H1 (cell line): ENCODE results near the gene CACNA1C. TPM values are rescaled to one million over a fixed set of nuclear protein-coding genes. Genes with fewer than 3 reads are reported as not detected.

Source experiments
- CTCF ChIA-PET: fragments of 300-600 bp; sonication (Branson Sonifier 250); formaldehyde crosslinking; loops from one replicate; lab custom pipeline; 2021; ENCODE audit not compliant: partially characterized antibody; lab: Charles Lee
- POLR2A ChIA-PET: fragments of 300-600 bp; sonication (Branson Sonifier 250); formaldehyde crosslinking; loops from one replicate; lab custom pipeline; 2021; ENCODE audit warnings: inconsistent platforms; ENCODE audit not compliant: partially characterized antibody; lab: Charles Lee
- DNase-seq, 2 experiments: peaks; one replicate each; pipeline versions ENCODE4 v3.0.0 to v3.0.0-alpha.2; 2010 to 2022; ENCODE audit warnings: low spot score in 2 of 2, low read depth in 1 of 2, mixed read lengths in 1 of 2
- FAIRE-seq: peaks from 2 replicates; lab custom pipeline; 2011; peaks lifted over from hg19 to GRCh38; lab: Jason Lieb, UNC
- H2AFZ ChIP-seq: 2 replicates; pipeline ENCODE4 v1.8.1; 2012; ENCODE audit warnings: low read length, inconsistent platforms
- H2AK5ac ChIP-seq: 2 replicates; pipeline ENCODE4 v1.6.1; 2013; ENCODE audit warnings: low read depth, low read length
- H2BK120ac ChIP-seq: replicated peaks from 2 replicates; pipeline ENCODE3; 2013; ENCODE audit warnings: low read depth, low read length, inconsistent platforms
- H2BK12ac ChIP-seq: 2 replicates; pipeline ENCODE4 v1.6.1; 2013; ENCODE audit warnings: low read depth, low read length
- H2BK15ac ChIP-seq: 2 replicates; pipeline ENCODE4 v1.6.1; 2013; ENCODE audit warnings: low read length
- H2BK20ac ChIP-seq: 2 replicates; pipeline ENCODE4 v1.6.1; 2013; ENCODE audit warnings: low read length
- H2BK5ac ChIP-seq: 2 replicates; pipeline ENCODE4 v1.6.1; 2013; ENCODE audit warnings: low read depth, low read length
- H3K14ac ChIP-seq: 2 replicates; pipeline ENCODE4 v1.6.1; 2013; ENCODE audit warnings: inconsistent platforms; ENCODE audit not compliant: insufficient read length
- H3K18ac ChIP-seq: 2 replicates; pipeline ENCODE4 v1.6.1; 2013; ENCODE audit warnings: low read length; ENCODE audit errors: extremely low read depth
- H3K23ac ChIP-seq: 2 replicates; pipeline ENCODE4 v1.6.1; 2013; ENCODE audit warnings: inconsistent platforms; ENCODE audit not compliant: insufficient read length
- H3K23me2 ChIP-seq: 2 replicates; pipeline ENCODE4 v1.6.1; 2013; ENCODE audit warnings: low read depth, low read length
- H3K27ac ChIP-seq: 2 replicates; pipeline ENCODE4 v1.6.1; 2011; ENCODE audit warnings: low read depth, low read length, inconsistent platforms
- H3K27me3 ChIP-seq, 4 experiments: replicated peaks in 1 of 4; 1 replicate in 1 of 4; 2 replicates in 3 of 4; pipeline versions ENCODE4 v1.6.1 to v1.8.1; 2011 to 2013; ENCODE audit warnings: low read length in 3 of 4, mild to moderate bottlenecking in 3 of 4, inconsistent platforms in 2 of 4, mixed read lengths in 2 of 4, moderate library complexity in 1 of 4; ENCODE audit not compliant: control insufficient read depth in 3 of 4, insufficient read depth in 3 of 4; ENCODE audit errors: extremely low read depth in 1 of 4
- H3K36me3 ChIP-seq, 4 experiments: 2 replicates each; pipeline versions ENCODE4 v1.6.1 to v1.8.1; 2011 to 2013; ENCODE audit warnings: mild to moderate bottlenecking in 4 of 4, low read length in 3 of 4, moderate library complexity in 2 of 4, control low read depth in 1 of 4, inconsistent platforms in 1 of 4; ENCODE audit not compliant: insufficient read depth in 4 of 4, control insufficient read depth in 2 of 4
- H3K4ac ChIP-seq: replicated peaks from 2 replicates; pipeline ENCODE3; 2013; ENCODE audit warnings: low read length, low read depth, mixed read lengths, inconsistent platforms; ENCODE audit not compliant: insufficient read length
- H3K4me1 ChIP-seq, 4 experiments: replicated peaks in 1 of 4; 1 replicate in 1 of 4; 2 replicates in 3 of 4; pipeline versions ENCODE4 v1.6.1 to v1.8.1; 2011 to 2013; ENCODE audit warnings: low read length in 3 of 4, inconsistent platforms in 2 of 4, mixed read lengths in 1 of 4; ENCODE audit not compliant: insufficient read depth in 4 of 4, control insufficient read depth in 3 of 4
- H3K4me2 ChIP-seq, 2 experiments: 2 replicates each; pipeline versions ENCODE4 v1.6.1 to v1.8.1; 2011 to 2013; ENCODE audit warnings: low read depth in 2 of 2, low read length in 2 of 2, control low read depth in 1 of 2, inconsistent platforms in 1 of 2, mild to moderate bottlenecking in 1 of 2; ENCODE audit not compliant: insufficient read depth in 1 of 2
- H3K4me3 ChIP-seq, 4 experiments: fragments of 200-600, 300-600 bp in 1 of 4; sonication (generic), shearing (Covaris generic), sonication (Bioruptor Twin) in 1 of 4; 2 replicates each; pipeline versions ENCODE4 v1.5.1 to v1.8.1; 2011 to 2016; ENCODE audit warnings: low read length in 4 of 4, low read depth in 3 of 4, control low read depth in 2 of 4, inconsistent platforms in 2 of 4, mild to moderate bottlenecking in 2 of 4, mixed read lengths in 1 of 4, moderate library complexity in 1 of 4; ENCODE audit not compliant: insufficient read depth in 2 of 4; ENCODE audit errors: extremely low read depth in 1 of 4
- H3K56ac ChIP-seq: replicated peaks from 2 replicates; pipeline ENCODE3; 2013; ENCODE audit warnings: low read depth, mild to moderate bottlenecking, mixed read lengths, low read length, inconsistent platforms; ENCODE audit not compliant: insufficient read length
- H3K79me1 ChIP-seq: 2 replicates; pipeline ENCODE4 v1.6.1; 2013; ENCODE audit warnings: low read depth, low read length, control low read depth
- H3K79me2 ChIP-seq, 2 experiments: 2 replicates each; pipeline versions ENCODE4 v1.6.1 to v1.8.1; 2012 to 2013; ENCODE audit warnings: low read length in 2 of 2, mild to moderate bottlenecking in 2 of 2, inconsistent platforms in 1 of 2; ENCODE audit not compliant: insufficient read depth in 2 of 2, control insufficient read depth in 1 of 2
- H3K9ac ChIP-seq, 4 experiments: replicated peaks in 1 of 4; 1 replicate in 1 of 4; 2 replicates in 3 of 4; pipeline versions ENCODE4 v1.6.1 to v1.8.1; 2011 to 2013; ENCODE audit warnings: low read depth in 3 of 4, low read length in 3 of 4, control low read depth in 2 of 4, mild to moderate bottlenecking in 2 of 4, moderate library complexity in 2 of 4, inconsistent platforms in 1 of 4; ENCODE audit errors: extremely low read depth in 1 of 4
- H3K9me3 ChIP-seq, 2 experiments: 2 replicates each; pipeline versions ENCODE4 v1.6.1 to v1.8.1; 2012 to 2013; ENCODE audit warnings: mild to moderate bottlenecking in 2 of 2, moderate library complexity in 2 of 2, control low read depth in 1 of 2, inconsistent platforms in 1 of 2, low read depth in 1 of 2, low read length in 1 of 2, mixed read lengths in 1 of 2; ENCODE audit not compliant: insufficient read depth in 2 of 2
- H4K20me1 ChIP-seq, 2 experiments: replicated peaks in 1 of 2; 2 replicates each; pipeline versions ENCODE3 to v1.8.1; 2011 to 2013; ENCODE audit warnings: inconsistent platforms in 2 of 2, low read length in 2 of 2, mild to moderate bottlenecking in 1 of 2; ENCODE audit not compliant: insufficient read depth in 2 of 2, control insufficient read depth in 1 of 2
- H4K5ac ChIP-seq: 2 replicates; pipeline ENCODE4 v1.6.1; 2013; ENCODE audit warnings: low read length, low read depth, mixed read lengths, inconsistent platforms; ENCODE audit not compliant: insufficient read length
- H4K8ac ChIP-seq: 2 replicates; pipeline ENCODE4 v1.8.0; 2013; ENCODE audit warnings: mild to moderate bottlenecking, moderate library complexity, low read length, inconsistent platforms; ENCODE audit not compliant: insufficient read depth; ENCODE audit errors: extremely low read depth
- H4K91ac ChIP-seq: replicated peaks from 2 replicates; pipeline ENCODE3; 2013; ENCODE audit warnings: low read length, mixed read lengths, inconsistent platforms; ENCODE audit not compliant: insufficient read length
- BCL11A ChIP-seq, 2 experiments: IDR thresholded peaks; one replicate each; pipeline ENCODE4 v1.6.1; 2011; ENCODE audit warnings: low read depth in 2 of 2, low read length in 2 of 2, mild to moderate bottlenecking in 2 of 2
- EZH2 ChIP-seq: fragments of 200-600 bp; sonication (generic); IDR thresholded peaks from 2 replicates; pipeline ENCODE4 v1.7.1; 2012; ENCODE audit warnings: low read depth, mild to moderate bottlenecking, moderate library complexity, low read length, inconsistent platforms; ENCODE audit not compliant: severe bottlenecking
- SAP30 ChIP-seq: fragments of 300-600 bp; sonication (generic); IDR thresholded peaks from 2 replicates; pipeline ENCODE4 v1.7.1; 2012; ENCODE audit warnings: low read length, moderate library complexity, mild to moderate bottlenecking, inconsistent platforms; ENCODE audit not compliant: insufficient read depth, insufficient replicate concordance
- TAF1 ChIP-seq: IDR thresholded peaks from 2 replicates; pipeline ENCODE4 v1.6.1; 2011; ENCODE audit warnings: mild to moderate bottlenecking, low read depth, low read length
- TAF7 ChIP-seq: optimal IDR thresholded peaks from 2 replicates; pipeline ENCODE3; 2011; ENCODE audit warnings: low read depth, mild to moderate bottlenecking, inconsistent platforms, low read length, moderate library complexity, borderline replicate concordance
- ZNF274 ChIP-seq: IDR thresholded peaks from 2 replicates; pipeline ENCODE4 v1.7.0; 2012; ENCODE audit warnings: low read length, borderline replicate concordance; ENCODE audit errors: extremely low read depth
- WGBS, 2 experiments: shearing (Covaris generic) in 1 of 2; methylation state at CpG; one replicate each; pipeline versions ENCODE4 v1.1.6 to v1.1.7; 2013 to 2015; ENCODE audit warnings: low lambda C conversion rate in 2 of 2, mixed read lengths in 2 of 2, inconsistent platforms in 1 of 2, low coverage in 1 of 2, missing lambda C conversion rate in 1 of 2; ENCODE audit not compliant: insufficient replicate concordance in 2 of 2, insufficient coverage in 1 of 2, insufficient read length in 1 of 2; ENCODE audit errors: extremely low coverage in 1 of 2, missing lambda C conversion rate in 1 of 2; 5-methylcytosine and 5-hydroxymethylcytosine counted together
- polyA plus RNA-seq, 7 experiments: library from polyadenylated mRNA; depleted of rRNA in 3 of 7; stranded (reverse) in 5 of 7; unstranded in 2 of 7; fragments of >200 nt in 5 of 7; fragments of 200-250 nt in 2 of 7; gene quantifications; 1 replicate in 5 of 7; 2 replicates in 1 of 7; 4 replicates in 1 of 7; pipeline versions ENCODE4 v1.2.1 to v1.2.3, GENCODE V29; 2011 to 2013; ENCODE audit warnings: missing spikeins in 2 of 7, mixed read lengths in 2 of 7
- total RNA-seq: library from RNA; stranded (reverse); fragmentation: NEBNext Ultra II Directional; extraction: Animal tissue kit (Norgen Biotek cat#: 25700); gene quantifications from 2 replicates; pipeline ENCODE4 v1.2.1, GENCODE V29; 2021
- TF ChIP-seq, protein P1 (sequence below): IDR thresholded peaks from 2 replicates; pipeline ENCODE4 v1.6.1; 2011; ENCODE audit warnings: low read depth, mild to moderate bottlenecking, low read length; ENCODE audit not compliant: insufficient read depth

The CACNA1C gene
- total and polyA plus RNA-seq, 2 of the 8 experiments (the other 6 are each of a cell fraction or from before 2014, with no cell fraction given): 1.3 TPM

DNA sequence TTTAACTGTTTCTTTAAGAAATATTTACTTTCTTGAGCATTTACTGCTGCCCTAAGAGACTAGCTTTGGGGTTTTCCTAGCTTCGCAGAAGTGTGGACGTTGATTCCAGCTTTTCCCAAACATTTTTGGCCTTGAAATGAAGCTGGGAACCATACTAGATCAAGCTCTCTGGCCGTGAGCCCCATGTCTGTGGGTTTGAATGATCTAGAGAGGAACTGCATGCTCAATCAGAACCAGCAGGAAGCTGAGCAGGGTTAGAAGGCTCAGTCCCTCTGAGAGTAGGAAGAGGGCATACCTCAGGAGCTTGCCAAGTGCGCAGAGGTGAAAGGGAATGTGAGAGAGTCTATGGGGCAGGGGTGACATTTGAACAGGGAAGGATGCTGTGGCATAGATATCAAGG is 292.1 kb downstream of the CACNA1C start:
- 90% methylated on average over 4 of the region's 4 CpGs; no CpG with 5 or more reads in 1 of the 2 experiments for WGBS, 2 experiments
- Histone ChIP-seq H3K4me2 (peak overlapping the region in 1 of 2 experiments; percentile 44; a peak in 1 of 4 replicates), H3K18ac (peak overlapping the region; percentile 51; the same call in 1 of the 2 replicates), H3K4me3 (no peak overlapping the region), H4K91ac (peak overlapping the region; percentile 31), H3K27ac (no peak overlapping the region), H2AFZ (no peak overlapping the region), H3K36me3 (no peaks in the 10 kb centered on the region), H2BK20ac (peak overlapping the region; percentile 52; the same call in 1 of the 2 replicates), H2BK12ac (no peak overlapping the region), H4K20me1 (no peaks in the 10 kb centered on the region), H3K4me1 (peaks cover 3 to 12% (median 9%) of the 10 kb centered on the region in 4 experiments), H3K23ac (no peak overlapping the region), H2BK15ac (peak overlapping the region; percentile 76), H2BK5ac (no peak overlapping the region), H3K23me2 (no peaks in the 10 kb centered on the region), H2BK120ac (peak overlapping the region; percentile 57), H3K9me3 (no peaks in the 10 kb centered on the region), H3K4ac (no peak overlapping the region), H3K14ac (no peak overlapping the region), H3K79me1 (no peaks in the 10 kb centered on the region), H4K8ac (no peak overlapping the region), H3K27me3 (no peaks in the 10 kb centered on the region), H3K79me2 (no peaks in the 10 kb centered on the region), H3K9ac (no peak overlapping the region; a peak in 1 of 7 replicates), H3K56ac (no peak overlapping the region), H4K5ac (no peak overlapping the region), H2AK5ac (no peak overlapping the region)
- CTCF ChIA-PET: interaction anchor here (0.8 to 4.5 kb wide), 5 partner anchors 10 to 38 kb away, joined by 3 to 30 read pairs (median 6); no protein-coding TSS in a partner anchor
- no peak for DNase-seq
- FAIRE-seq: no peak
- POLR2A ChIA-PET: interaction anchor here (1.4 kb wide), 1 partner anchor 9 kb away, joined by 3 read pairs; no protein-coding TSS in a partner anchor
- TF ChIP-seq, protein P1, sequence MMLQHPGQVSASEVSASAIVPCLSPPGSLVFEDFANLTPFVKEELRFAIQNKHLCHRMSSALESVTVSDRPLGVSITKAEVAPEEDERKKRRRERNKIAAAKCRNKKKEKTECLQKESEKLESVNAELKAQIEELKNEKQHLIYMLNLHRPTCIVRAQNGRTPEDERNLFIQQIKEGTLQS: no peak
- TF ChIP-seq EZH2: no peak
- no peak for TF ChIP-seq SAP30
- no peak for TF ChIP-seq TAF7
- no peak for TF ChIP-seq TAF1
- TF ChIP-seq BCL11A (IDR thresholded peaks at IDR 0.05; ENCODE audit: low read depth in 2 of 2, low read length in 2 of 2): no peak
- no peak for TF ChIP-seq ZNF274
